T-helper 2 cell treated with Interferon-gamma antibody and Interleukin-4, amounts not matched to agents 5 μg/mL and 100 μg/mL, for 36 hours (primary cell): Measurements from ENCODE around the gene DCPS.
"Not testable (repeated sequence)": the region's sequence is repeated elsewhere in the genome, so short reads cannot be mapped to it uniquely, and the experiment has no call there.

Experiments used
- DNase-seq: peaks from one replicate; pipeline ENCODE4 v3.0.0; 2021; ENCODE audit warnings: low spot score
- H3K27ac Mint-ChIP-seq: one replicate; pipeline ENCODE4 v1.8.0; 2021; ENCODE audit warnings: mild to moderate bottlenecking, mixed read lengths
- H3K27me3 Mint-ChIP-seq: one replicate; pipeline ENCODE4 v1.8.0; 2021; ENCODE audit warnings: low read depth, mixed read lengths
- H3K36me3 Mint-ChIP-seq: one replicate; pipeline ENCODE4 v1.8.0; 2021; ENCODE audit warnings: low read depth, mixed read lengths
- H3K4me1 Mint-ChIP-seq: one replicate; pipeline ENCODE4 v1.8.0; 2021; ENCODE audit warnings: low read depth, mixed read lengths
- H3K4me3 Mint-ChIP-seq: one replicate; pipeline ENCODE4 v1.8.0; 2022; ENCODE audit warnings: mild to moderate bottlenecking, moderate library complexity, mixed read lengths
- H3K9me3 Mint-ChIP-seq: one replicate; pipeline ENCODE4 v1.8.0; 2021; ENCODE audit warnings: mixed read lengths

Gene DCPS

GRCh38 chr11:126303623-126304456 is at the start of gene DCPS:
Gene DCPS, plus strand, starts transcription at chr11:126304060. Its CDS starts 21 bp downstream, at chr11:126304081.
- H3K9me3 Mint-ChIP-seq: no peaks in the 10 kb centered on the region
- H3K27ac Mint-ChIP-seq: peak within 1 kb of the TSS; percentile 97
- DNase-seq: peak; percentile 93
- peak within 1 kb of the TSS; percentile 98 for H3K4me3 Mint-ChIP-seq
- H3K4me1 Mint-ChIP-seq: peaks cover 22% of the 10 kb centered on the region
- no peaks in the 10 kb centered on the region for H3K27me3 Mint-ChIP-seq
- peaks cover 35% of the 10 kb centered on the region for H3K36me3 Mint-ChIP-seq

- Mint-ChIP-seq H3K36me3 (peaks cover 11% of the 10 kb centered on the region), H3K4me3 (no peak overlapping the region), H3K27me3 (no peaks in the 10 kb centered on the region), H3K4me1 (no peaks in the 10 kb centered on the region), H3K9me3 (no peaks in the 10 kb centered on the region), H3K27ac (no peak overlapping the region)
- no peak for DNase-seq
Measured at GRCh38 chr11:126254819-126255218, 49.0 kb upstream of the DCPS start.

- not testable (repeated sequence) for H3K27ac Mint-ChIP-seq
- H3K36me3 Mint-ChIP-seq: peaks cover 13% of the 10 kb centered on the region
Measured at GRCh38 chr11:126255507-126255906, 48.4 kb upstream of the DCPS start.

GRCh38 chr11:126256216-126256615 is 47.6 kb upstream of the DCPS start:
- Mint-ChIP-seq H3K27me3 (no peaks in the 10 kb centered on the region), H3K4me1 (no peaks in the 10 kb centered on the region), H3K27ac (no peak overlapping the region), H3K36me3 (peaks cover 14% of the 10 kb centered on the region), H3K4me3 (no peak overlapping the region), H3K9me3 (no peaks in the 10 kb centered on the region)
- no peak for DNase-seq

More at GRCh38 chr11:126255507-126255906, 48.4 kb upstream of the DCPS start:
- not testable (repeated sequence) for H3K9me3 Mint-ChIP-seq, DNase-seq, H3K4me3 Mint-ChIP-seq, H3K27me3 Mint-ChIP-seq, H3K4me1 Mint-ChIP-seq

- H3K27ac Mint-ChIP-seq: no peak overlapping the region
- H3K36me3 Mint-ChIP-seq: peaks cover 20% of the 10 kb centered on the region
- no peaks in the 10 kb centered on the region for H3K4me1 Mint-ChIP-seq
- no peak for DNase-seq
- no peak overlapping the region for H3K4me3 Mint-ChIP-seq
- H3K27me3 Mint-ChIP-seq: no peaks in the 10 kb centered on the region
- no peaks in the 10 kb centered on the region for H3K9me3 Mint-ChIP-seq
Measured at GRCh38 chr11:126257144-126257543, 46.7 kb upstream of the DCPS start.

GRCh38 chr11:126257764-126258163 is 46.1 kb upstream of the DCPS start:
- no peak overlapping the region for H3K4me3 Mint-ChIP-seq
- H3K4me1 Mint-ChIP-seq: no peaks in the 10 kb centered on the region
- H3K27ac Mint-ChIP-seq: no peak overlapping the region
- H3K9me3 Mint-ChIP-seq: no peaks in the 10 kb centered on the region
- no peak for DNase-seq
- H3K36me3 Mint-ChIP-seq: peaks cover 20% of the 10 kb centered on the region
- H3K27me3 Mint-ChIP-seq: no peaks in the 10 kb centered on the region

- no peak for DNase-seq
- Mint-ChIP-seq H3K9me3 (no peaks in the 10 kb centered on the region), H3K27ac (no peak overlapping the region), H3K27me3 (no peaks in the 10 kb centered on the region), H3K36me3 (peaks cover 54% of the 10 kb centered on the region), H3K4me1 (peaks cover 3% of the 10 kb centered on the region), H3K4me3 (no peak overlapping the region)
Measured at GRCh38 chr11:126262216-126262615, 41.6 kb upstream of the DCPS start.

GRCh38 chr11:126263489-126263888 is 40.4 kb upstream of the DCPS start:
- DNase-seq: no peak
- H3K9me3 Mint-ChIP-seq: no peaks in the 10 kb centered on the region
- H3K4me1 Mint-ChIP-seq: peaks cover 7% of the 10 kb centered on the region
- peaks cover 63% of the 10 kb centered on the region for H3K36me3 Mint-ChIP-seq
- no peak overlapping the region for H3K27ac Mint-ChIP-seq
- H3K27me3 Mint-ChIP-seq: no peaks in the 10 kb centered on the region
- no peak overlapping the region for H3K4me3 Mint-ChIP-seq

GRCh38 chr11:126265811-126266210 is 38.0 kb upstream of the DCPS start:
- Mint-ChIP-seq H3K9me3 (no peaks in the 10 kb centered on the region), H3K4me3 (no peak overlapping the region), H3K36me3 (peaks cover 62% of the 10 kb centered on the region), H3K27me3 (no peaks in the 10 kb centered on the region), H3K27ac (no peak overlapping the region), H3K4me1 (peaks cover 20% of the 10 kb centered on the region)
- DNase-seq: no peak

- no peak for DNase-seq
- Mint-ChIP-seq H3K27me3 (no peaks in the 10 kb centered on the region), H3K36me3 (peaks cover 59% of the 10 kb centered on the region), H3K4me1 (peaks cover 20% of the 10 kb centered on the region), H3K4me3 (peak overlapping the region; percentile 98), H3K27ac (peak overlapping the region; percentile 98), H3K9me3 (no peaks in the 10 kb centered on the region)
Measured at GRCh38 chr11:126267650-126268049, 36.2 kb upstream of the DCPS start.

GRCh38 chr11:126268361-126268707 is 35.5 kb upstream of the DCPS start:
- peaks cover 56% of the 10 kb centered on the region for H3K36me3 Mint-ChIP-seq
- no peaks in the 10 kb centered on the region for H3K9me3 Mint-ChIP-seq
- H3K4me1 Mint-ChIP-seq: peaks cover 20% of the 10 kb centered on the region
- H3K4me3 Mint-ChIP-seq: peak overlapping the region; percentile 98
- no peak for DNase-seq
- H3K27me3 Mint-ChIP-seq: no peaks in the 10 kb centered on the region
- H3K27ac Mint-ChIP-seq: peak overlapping the region; percentile 98

GRCh38 chr11:126268708-126269579 is 34.9 kb upstream of the DCPS start, which contains the start of the genes FOXRED1 and SRPRA:
Gene FOXRED1, plus strand, starts transcription at chr11:126269154. Its CDS starts 53 bp downstream, at chr11:126269207.
Gene SRPRA, minus strand, starts transcription at chr11:126268895. Its CDS starts 91 bp downstream, at chr11:126268804.
- Mint-ChIP-seq H3K4me3 (peak within 1 kb of the TSS; percentile 98), H3K27ac (peak within 1 kb of the TSS; percentile 98), H3K9me3 (no peaks in the 10 kb centered on the region), H3K27me3 (no peaks in the 10 kb centered on the region), H3K4me1 (peaks cover 20% of the 10 kb centered on the region), H3K36me3 (peaks cover 51% of the 10 kb centered on the region)
- DNase-seq: peak; percentile 100

GRCh38 chr11:126277322-126277721 is 26.5 kb upstream of the DCPS start:
- H3K27ac Mint-ChIP-seq: peak overlapping the region; percentile 41
- no peaks in the 10 kb centered on the region for H3K9me3 Mint-ChIP-seq
- DNase-seq: no peak
- H3K4me1 Mint-ChIP-seq: peaks cover 22% of the 10 kb centered on the region
- no peaks in the 10 kb centered on the region for H3K27me3 Mint-ChIP-seq
- H3K4me3 Mint-ChIP-seq: no peak overlapping the region
- H3K36me3 Mint-ChIP-seq: peaks cover 40% of the 10 kb centered on the region

- Mint-ChIP-seq H3K4me1 (peaks cover 25% of the 10 kb centered on the region), H3K4me3 (no peak overlapping the region), H3K27me3 (no peaks in the 10 kb centered on the region), H3K36me3 (peaks cover 40% of the 10 kb centered on the region), H3K9me3 (no peaks in the 10 kb centered on the region), H3K27ac (peak overlapping the region; percentile 41)
- no peak for DNase-seq
Measured at GRCh38 chr11:126277780-126278179, 26.1 kb upstream of the DCPS start.
